MM.1S (cell line): ENCODE measurements around the gene RBM15B.

ENCODE experiments used
- CTCF ChIP-seq: fragments of 300-600 bp; sonication (generic); IDR thresholded peaks from 2 replicates; pipeline ENCODE4 v1.5.1; 2016; ENCODE audit warnings: antibody characterized with exemption, low read length, mixed read lengths
- EZH2phosphoT487 ChIP-seq: fragments of 300-600 bp; sonication (generic); IDR thresholded peaks from 2 replicates; pipeline ENCODE4 v1.6.1; 2018; ENCODE audit warnings: antibody characterized with exemption, low read length

- TF ChIP-seq CTCF (no peak), EZH2phosphoT487 (no peak)
Measured at GRCh38 chr3:51354172-51354571, 36.9 kb upstream of the RBM15B start.
